H1 (cell line): ENCODE results near the gene NSUN4. TPM values are rescaled to one million over a fixed set of nuclear protein-coding genes. Genes with fewer than 3 reads are reported as not detected.

Experiments used
- ASH2L ChIP-seq: fragments of 200-600, 300-600 bp; sonication (generic); IDR thresholded peaks from one replicate; pipeline ENCODE4 v1.7.1; 2017; ENCODE audit warnings: low read length
- polyA plus RNA-seq, 7 experiments: library from polyadenylated mRNA; depleted of rRNA in 3 of 7; stranded (reverse) in 5 of 7; unstranded in 2 of 7; fragments of >200 nt in 5 of 7; fragments of 200-250 nt in 2 of 7; gene quantifications; 1 replicate in 5 of 7; 2 replicates in 1 of 7; 4 replicates in 1 of 7; pipeline versions ENCODE4 v1.2.1 to v1.2.3, GENCODE V29; 2011 to 2013; ENCODE audit warnings: missing spikeins in 2 of 7, mixed read lengths in 2 of 7
- total RNA-seq: library from RNA; stranded (reverse); fragmentation: NEBNext Ultra II Directional; extraction: Animal tissue kit (Norgen Biotek cat#: 25700); gene quantifications from 2 replicates; pipeline ENCODE4 v1.2.1, GENCODE V29; 2021
- TF ChIP-seq, protein P1 (sequence below): IDR thresholded peaks from 2 replicates; pipeline ENCODE4 v1.6.1; 2012; ENCODE audit warnings: inconsistent platforms

Gene NSUN4
- total and polyA plus RNA-seq, 2 of the 8 experiments (the other 6 are each of a cell fraction or from before 2014, with no cell fraction given): 9.7 to 15.7 TPM

DNA sequence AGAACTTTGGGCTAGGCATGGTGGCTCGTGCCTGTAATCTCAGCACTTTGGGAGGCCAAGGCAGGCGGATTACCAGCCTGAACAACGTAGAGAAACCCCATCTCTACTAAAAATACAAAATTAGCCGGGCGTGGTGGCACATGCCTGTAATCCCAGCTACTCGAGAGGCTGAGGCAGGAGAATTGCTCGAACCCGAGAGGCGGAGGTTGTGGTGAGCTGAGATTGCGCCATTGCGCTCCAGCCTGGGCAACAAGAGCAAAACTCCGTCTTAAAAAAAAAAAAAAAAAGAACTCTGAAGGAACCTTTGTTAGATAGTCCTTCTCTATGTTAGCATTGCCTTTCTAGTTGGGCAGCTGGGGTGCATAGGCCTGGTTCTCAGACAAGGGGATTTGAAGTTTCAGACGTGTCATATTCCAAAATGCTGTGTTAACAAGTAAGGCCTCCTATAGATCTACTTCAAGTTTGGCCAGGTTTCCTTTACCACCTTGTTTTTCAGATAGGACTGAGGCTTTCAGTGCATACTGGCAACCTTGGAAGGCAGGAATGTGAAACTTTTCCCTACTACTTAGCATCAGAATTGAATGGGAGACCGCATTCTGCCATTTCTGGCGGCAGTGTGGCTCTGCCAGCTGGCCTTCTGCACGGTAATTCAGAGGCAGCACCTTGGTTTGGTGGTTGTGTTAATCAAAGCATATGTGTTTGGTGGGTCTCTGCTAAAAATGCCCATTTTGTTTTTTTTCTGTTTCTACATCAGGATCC lies 31.0 kb upstream of the NSUN4 start (continued):
- TF ChIP-seq, protein P1, sequence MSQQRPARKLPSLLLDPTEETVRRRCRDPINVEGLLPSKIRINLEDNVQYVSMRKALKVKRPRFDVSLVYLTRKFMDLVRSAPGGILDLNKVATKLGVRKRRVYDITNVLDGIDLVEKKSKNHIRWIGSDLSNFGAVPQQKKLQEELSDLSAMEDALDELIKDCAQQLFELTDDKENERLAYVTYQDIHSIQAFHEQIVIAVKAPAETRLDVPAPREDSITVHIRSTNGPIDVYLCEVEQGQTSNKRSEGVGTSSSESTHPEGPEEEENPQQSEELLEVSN: no peak
- no peak for TF ChIP-seq ASH2L
